Transverse colon (tissue), 4 donors: Measurements from ENCODE around the gene GSK3A. TPM values are rescaled to one million over a fixed set of nuclear protein-coding genes. Genes with fewer than 3 reads are reported as not detected.

ENCODE experiments used
- DNase-seq: peaks from one replicate; pipeline ENCODE4 v3.0.0-alpha.2; 2019
- H3K27ac ChIP-seq, 4 donors: fragments of 200-600 bp; sonication (generic); 2 replicates each; pipeline ENCODE4 v1.5.1; 2016 to 2018; ENCODE audit warnings: inconsistent platforms in 4 of 4
- H3K27me3 ChIP-seq: fragments of 200-600 bp; sonication (generic); 2 replicates; pipeline ENCODE4 v1.5.1; 2017; ENCODE audit warnings: inconsistent platforms
- H3K36me3 ChIP-seq, 4 donors: fragments of 200-600 bp; sonication (generic); 2 replicates each; pipeline ENCODE4 v1.5.1; 2017 to 2019; ENCODE audit warnings: inconsistent platforms in 4 of 4
- H3K4me1 ChIP-seq, 4 donors: fragments of 200-600 bp; sonication (generic); 2 replicates each; pipeline ENCODE4 v1.5.1; 2017 to 2020; ENCODE audit warnings: inconsistent platforms in 4 of 4
- H3K4me3 ChIP-seq, 4 donors: fragments of 200-600 bp; sonication (generic); 1 replicate in 1 of 4; 2 replicates in 3 of 4; pipeline versions ENCODE4 v1.5.1 to v1.6.1; 2017 to 2019; ENCODE audit warnings: inconsistent platforms in 4 of 4
- H3K9me3 ChIP-seq, 2 donors: fragments of 200-600 bp; sonication (generic); 2 replicates each; pipeline ENCODE4 v1.5.1; 2017 to 2019; ENCODE audit warnings: inconsistent platforms in 2 of 2
- EP300 ChIP-seq: sonication (generic); formaldehyde crosslinking; IDR thresholded peaks from one replicate; pipeline ENCODE4 v1.6.1; 2017; ENCODE audit warnings: antibody characterized with exemption, low read depth
- POLR2A ChIP-seq: fragments of 450-650 bp; IDR thresholded peaks from one replicate; pipeline ENCODE4 v1.6.1; 2016; ENCODE audit warnings: antibody characterized with exemption, mild to moderate bottlenecking, moderate library complexity
- POLR2AphosphoS5 ChIP-seq, 3 donors: sonication (generic); formaldehyde crosslinking; IDR thresholded peaks; one replicate each; pipeline ENCODE4 v1.6.1; 2016; ENCODE audit warnings: antibody characterized with exemption in 3 of 3
- WGBS, 2 donors: methylation state at CpG; one replicate each; pipeline ENCODE4 v1.1.5; 2018; ENCODE audit warnings: low coverage in 1 of 2; 5-methylcytosine and 5-hydroxymethylcytosine counted together
- in situ Hi-C, 4 donors: fragments of 200-750 bp; cut with MboI; loops; one replicate each; pipeline versions ENCODE4 v1.15.0 to v1.15.1; 2017; ENCODE audit warnings: low sequenced_read_pairs in 3 of 4, low pct_ligation_motif_present in 1 of 4, low pct_unique_long_range_greater_than_20kb in 1 of 4
- intact Hi-C: fragments of 100-400 bp; cut with DNase I; formaldehyde crosslinking; loops from one replicate; pipeline ENCODE4 v1.15.1; 2023; ENCODE audit warnings: low total_unique reads
- total RNA-seq, 4 donors: library from RNA; depleted of rRNA; stranded (reverse); fragments of >200 nt; gene quantifications; one replicate each; pipeline ENCODE4 v1.1.0, GENCODE V29; 2016
- TF ChIP-seq, protein P1 (sequence below), 5 experiments: fragments of 200-600 bp in 3 of 5; fragments of 450-650 bp in 2 of 5; sonication (generic) in 3 of 5; IDR thresholded peaks; 1 replicate in 2 of 5; 2 replicates in 3 of 5; pipeline ENCODE4 v1.5.1; 2016 to 2017; ENCODE audit warnings: antibody characterized with exemption in 5 of 5, inconsistent platforms in 3 of 5, mild to moderate bottlenecking in 2 of 5, moderate library complexity in 1 of 5

The GSK3A gene
- total RNA-seq, 4 donors from 2014 or later: 10.7 to 46.4 (median 31.0) TPM

DNA sequence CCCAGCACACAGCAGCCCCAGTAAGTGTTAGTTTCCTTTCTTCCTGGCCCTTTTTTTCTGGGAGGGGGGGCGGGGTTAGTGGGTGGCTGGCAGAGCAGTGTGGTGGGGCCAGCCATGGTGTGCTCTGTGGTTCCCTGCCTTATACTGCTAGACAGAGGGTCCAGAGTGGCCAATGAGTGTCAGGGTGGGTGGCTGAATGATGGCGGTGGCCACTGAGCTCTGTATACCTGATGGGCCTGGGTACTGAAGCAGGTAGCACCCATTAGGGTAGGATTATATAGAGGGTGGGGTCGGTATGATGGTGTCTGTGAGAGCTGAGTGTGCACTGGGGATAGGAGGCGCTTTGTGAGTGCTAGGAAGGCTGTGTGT is 40.4 kb upstream of the GSK3A start:
- no peaks in the 10 kb centered on the region for H3K9me3 ChIP-seq
- no peak overlapping the region for H3K4me3 ChIP-seq
- H3K27me3 ChIP-seq: no peaks in the 10 kb centered on the region
- H3K36me3 ChIP-seq: no peaks in the 10 kb centered on the region
- intact Hi-C loops: no loop called here
- TF ChIP-seq, protein P1, sequence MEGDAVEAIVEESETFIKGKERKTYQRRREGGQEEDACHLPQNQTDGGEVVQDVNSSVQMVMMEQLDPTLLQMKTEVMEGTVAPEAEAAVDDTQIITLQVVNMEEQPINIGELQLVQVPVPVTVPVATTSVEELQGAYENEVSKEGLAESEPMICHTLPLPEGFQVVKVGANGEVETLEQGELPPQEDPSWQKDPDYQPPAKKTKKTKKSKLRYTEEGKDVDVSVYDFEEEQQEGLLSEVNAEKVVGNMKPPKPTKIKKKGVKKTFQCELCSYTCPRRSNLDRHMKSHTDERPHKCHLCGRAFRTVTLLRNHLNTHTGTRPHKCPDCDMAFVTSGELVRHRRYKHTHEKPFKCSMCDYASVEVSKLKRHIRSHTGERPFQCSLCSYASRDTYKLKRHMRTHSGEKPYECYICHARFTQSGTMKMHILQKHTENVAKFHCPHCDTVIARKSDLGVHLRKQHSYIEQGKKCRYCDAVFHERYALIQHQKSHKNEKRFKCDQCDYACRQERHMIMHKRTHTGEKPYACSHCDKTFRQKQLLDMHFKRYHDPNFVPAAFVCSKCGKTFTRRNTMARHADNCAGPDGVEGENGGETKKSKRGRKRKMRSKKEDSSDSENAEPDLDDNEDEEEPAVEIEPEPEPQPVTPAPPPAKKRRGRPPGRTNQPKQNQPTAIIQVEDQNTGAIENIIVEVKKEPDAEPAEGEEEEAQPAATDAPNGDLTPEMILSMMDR (IDR thresholded peaks at IDR 0.05): no peak
- TF ChIP-seq POLR2AphosphoS5 (IDR thresholded peaks at IDR 0.05) (no peak), POLR2A (no peak)
- peaks cover 55 to 78% (median 70%) of the 10 kb centered on the region in 4 donors for H3K4me1 ChIP-seq
- in situ Hi-C loops: no loop called here
- WGBS, 2 donors: 17 to 50% methylated on average over 2 to 4 of the region's 4 CpGs
- peak overlapping the region; percentile 91 to 99 (median 92) for H3K27ac ChIP-seq
- no peak for DNase-seq

DNA sequence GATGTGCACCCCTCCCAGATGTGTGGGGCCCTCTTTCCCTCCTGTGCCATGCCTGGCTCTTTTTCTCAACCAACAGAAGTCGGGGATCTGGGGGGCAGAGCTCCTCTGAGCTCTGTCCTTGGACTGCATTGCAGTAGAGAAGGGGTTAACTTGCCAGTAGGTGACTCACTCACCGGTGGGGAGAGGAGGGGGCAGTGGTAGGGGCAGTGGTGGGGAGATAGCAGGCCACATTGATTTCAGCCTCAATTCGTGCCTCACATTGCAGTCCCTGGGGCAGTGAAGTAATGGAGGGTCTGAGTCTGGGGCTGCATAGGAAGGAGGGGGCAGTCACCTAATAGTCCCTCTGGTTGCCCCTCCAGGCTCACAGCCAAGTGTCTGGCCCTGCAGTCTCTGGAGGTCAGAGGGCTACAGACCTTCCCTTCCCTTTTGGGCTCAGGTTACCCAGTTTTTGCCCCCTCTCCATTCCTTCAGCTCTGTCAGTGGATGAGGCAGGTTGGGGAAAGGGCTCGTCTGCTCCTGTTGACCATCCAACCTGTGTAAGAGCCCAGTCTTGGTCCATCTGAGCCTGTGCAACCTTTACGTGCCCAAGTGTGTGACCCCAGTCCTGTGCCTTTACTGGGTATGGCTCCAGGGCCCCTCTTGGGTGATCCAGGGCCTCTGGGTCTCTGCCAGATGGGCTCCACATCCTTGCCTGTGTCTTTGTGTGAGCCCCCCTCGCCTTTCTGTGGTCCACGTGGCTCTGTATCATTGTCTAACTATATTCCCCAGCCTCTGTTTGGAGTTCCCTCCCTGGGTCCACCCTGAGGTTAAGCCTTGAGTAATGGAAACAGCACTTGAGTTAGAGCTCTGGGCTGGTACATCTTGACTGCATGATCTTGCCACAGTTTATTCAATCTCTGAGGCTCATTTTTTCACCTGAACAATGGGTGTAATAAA is 39.7 kb upstream of the GSK3A start:
- intact Hi-C loops (no loop called here), in situ Hi-C loops (no loop called here)
- Histone ChIP-seq H3K4me1 (peaks cover 59 to 85% (median 76%) of the 10 kb centered on the region in 4 donors), H3K27me3 (no peaks in the 10 kb centered on the region), H3K9me3 (no peaks in the 10 kb centered on the region), H3K27ac (peak overlapping the region; percentile 91 to 99 (median 92)), H3K36me3 (no peaks in the 10 kb centered on the region), H3K4me3 (no peak overlapping the region)
- no peak for DNase-seq
- WGBS, 2 donors: 44% methylated on average over 7 of the region's 7 CpGs; no CpG with 5 or more reads in 1 of the 2 donors
- TF ChIP-seq, protein P1 (IDR thresholded peaks at IDR 0.05): no peak
- no peak for TF ChIP-seq EP300
- no peak for TF ChIP-seq POLR2AphosphoS5 (IDR thresholded peaks at IDR 0.05)
- no peak for TF ChIP-seq POLR2A

DNA sequence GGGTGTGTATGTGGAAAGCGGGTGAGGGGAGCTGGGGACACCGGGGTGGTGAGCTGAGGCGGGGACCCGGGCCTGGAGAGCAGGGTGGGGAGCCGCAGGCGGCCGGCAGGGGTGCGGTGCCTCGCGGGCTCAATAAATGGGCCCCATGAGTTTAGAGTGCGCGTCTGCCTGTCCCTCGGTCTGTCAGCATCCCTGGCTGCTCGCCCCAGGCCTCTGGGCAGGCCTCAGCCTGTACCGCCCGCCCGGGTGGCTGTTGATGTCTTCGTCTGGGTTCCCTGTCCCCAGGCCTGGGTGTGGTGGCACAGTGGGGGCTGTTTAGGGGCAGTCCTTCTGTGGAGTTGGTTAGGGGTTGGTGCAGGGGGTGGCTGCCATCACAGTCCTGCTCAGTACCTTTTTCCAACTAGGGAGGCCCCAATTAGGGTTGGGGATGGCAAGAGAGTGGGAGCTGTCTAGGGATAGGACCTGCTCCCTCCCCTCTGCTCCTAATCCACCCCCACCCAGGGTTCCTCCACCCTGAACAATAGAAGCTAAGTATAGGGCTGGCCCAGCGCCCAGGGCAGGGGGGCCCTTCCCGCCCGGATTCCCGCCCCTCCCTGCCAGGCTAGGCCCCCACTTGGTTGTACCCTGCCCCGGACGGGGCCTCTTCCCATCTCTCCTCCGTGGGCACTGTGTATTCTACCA is 38.9 kb upstream of the GSK3A start:
- H3K4me3 ChIP-seq: peak overlapping the region; percentile 50 to 89 (median 84)
- in situ Hi-C loops: no loop called here
- TF ChIP-seq POLR2AphosphoS5 (IDR thresholded peaks at IDR 0.05): no peak
- TF ChIP-seq, protein P1 (IDR thresholded peaks at IDR 0.05): no peak
- TF ChIP-seq POLR2A: no peak
- no peak for TF ChIP-seq EP300
- H3K27me3 ChIP-seq: no peaks in the 10 kb centered on the region
- peaks cover 58 to 88% (median 73%) of the 10 kb centered on the region in 4 donors for H3K4me1 ChIP-seq
- no peaks in the 10 kb centered on the region for H3K9me3 ChIP-seq
- 12% methylated on average over 11 of the region's 25 CpGs; no CpG with 5 or more reads in 1 of the 2 donors for WGBS, 2 donors
- DNase-seq: peak; percentile 47
- intact Hi-C loops: no loop called here
- H3K36me3 ChIP-seq: no peaks in the 10 kb centered on the region
- H3K27ac ChIP-seq: peak overlapping the region; percentile 91 to 99 (median 92)

DNA sequence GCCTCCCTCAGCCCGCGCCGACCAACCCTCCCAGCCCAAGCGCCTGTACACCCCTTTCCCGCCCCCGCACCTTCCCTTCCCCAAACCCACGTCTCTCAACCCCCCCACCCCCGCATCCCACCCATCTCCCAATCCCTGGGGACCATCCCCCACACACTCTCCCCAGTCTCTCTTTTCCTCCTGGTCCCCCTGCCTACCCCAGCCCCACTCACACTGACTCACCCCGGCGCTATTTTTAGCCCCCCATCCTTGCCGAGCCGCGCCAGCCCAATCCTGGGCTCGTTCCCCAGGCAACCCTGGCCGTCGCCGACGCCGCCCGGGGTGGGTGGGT is 38.4 kb upstream of the GSK3A start:
- in situ Hi-C loops (no loop called here), intact Hi-C loops (no loop called here)
- H3K36me3 ChIP-seq: no peaks in the 10 kb centered on the region
- DNase-seq: peak; percentile 49
- TF ChIP-seq POLR2AphosphoS5 (IDR thresholded peaks at IDR 0.05) (no peak), POLR2A (no peak), EP300 (no peak)
- TF ChIP-seq, protein P1 (IDR thresholded peaks at IDR 0.05): no peak
- H3K27me3 ChIP-seq: no peaks in the 10 kb centered on the region
- H3K27ac ChIP-seq: peak overlapping the region; percentile 91 to 99 (median 92)
- H3K9me3 ChIP-seq: no peaks in the 10 kb centered on the region
- WGBS, 2 donors: 1% methylated on average over 19 of the region's 20 CpGs; no CpG with 5 or more reads in 1 of the 2 donors
- peaks cover 54 to 82% (median 71%) of the 10 kb centered on the region in 4 donors for H3K4me1 ChIP-seq
- H3K4me3 ChIP-seq: peak overlapping the region; percentile 50 to 89 (median 84)
